IMR-90 (cell line): Measurements from ENCODE around the gene RYR3. TPM values are rescaled to one million over a fixed set of nuclear protein-coding genes. Genes with fewer than 3 reads are reported as not detected.

Experiments
- ATAC-seq: fragments of 200-7000 bp; cut with Tn5 transposase; 2 replicates; pipeline ENCODE4 v1.9.1; 2020; ENCODE audit warnings: low read depth, mild to moderate bottlenecking, moderate library complexity
- BruUV-seq: library from RNA; stranded (reverse); fragments of 400-500 nt; replicated peaks from 2 replicates; lab custom pipeline; 2021; lab: Mats Ljungman, UMichigan
- CTCF ChIA-PET: fragments of 300-600 bp; formaldehyde crosslinking; extraction: SDS; loops from one replicate; lab custom pipeline; 2021; ENCODE audit warnings: antibody characterized with exemption; lab: Yijun Ruan, JAX
- POLR2A ChIA-PET: fragments of 300-600 bp; sonication (Branson Sonifier 250); formaldehyde crosslinking; loops from one replicate; lab custom pipeline; 2022; ENCODE audit warnings: antibody characterized with exemption; ENCODE audit not compliant: unreplicated experiment; lab: Charles Lee
- DNase-seq: peaks from one replicate; pipeline ENCODE4 v3.0.0; 2013
- H2AFZ ChIP-seq: replicated peaks from 2 replicates; pipeline ENCODE3; 2013; ENCODE audit warnings: low read length, mild to moderate bottlenecking; ENCODE audit not compliant: poor library complexity
- H2AK5ac ChIP-seq: 2 replicates; pipeline ENCODE4 v1.6.1; 2013; ENCODE audit warnings: low read depth, low read length, inconsistent platforms
- H2AK9ac ChIP-seq: replicated peaks from 2 replicates; pipeline ENCODE3; 2013; ENCODE audit warnings: mild to moderate bottlenecking, low read depth, low read length, moderate library complexity; ENCODE audit not compliant: poor library complexity
- H2BK120ac ChIP-seq: 2 replicates; pipeline ENCODE4 v1.6.1; 2013; ENCODE audit warnings: low read depth, low read length, inconsistent platforms
- H2BK15ac ChIP-seq: 3 replicates; pipeline ENCODE4 v1.6.1; 2013; ENCODE audit warnings: low read depth, low read length, inconsistent platforms
- H2BK20ac ChIP-seq: 2 replicates; pipeline ENCODE4 v1.6.1; 2013; ENCODE audit warnings: low read depth, mild to moderate bottlenecking, inconsistent platforms, low read length, moderate library complexity
- H2BK5ac ChIP-seq: 2 replicates; pipeline ENCODE4 v1.6.1; 2013; ENCODE audit warnings: mild to moderate bottlenecking, low read depth, low read length, inconsistent platforms; ENCODE audit not compliant: poor library complexity, severe bottlenecking
- H3K14ac ChIP-seq: replicated peaks from 2 replicates; pipeline ENCODE4 v1.6.1; 2013; ENCODE audit warnings: low read depth, low read length, inconsistent platforms
- H3K18ac ChIP-seq: 2 replicates; pipeline ENCODE4 v1.6.1; 2013; ENCODE audit warnings: low read depth, low read length, control low read depth
- H3K23ac ChIP-seq: 2 replicates; pipeline ENCODE4 v1.6.1; 2013; ENCODE audit warnings: low read depth, low read length, inconsistent platforms
- H3K27ac ChIP-seq: 2 replicates; pipeline ENCODE4 v1.5.1; 2013; ENCODE audit warnings: mild to moderate bottlenecking, control low read depth, low read length; ENCODE audit not compliant: insufficient read depth
- H3K27me3 ChIP-seq: 2 replicates; pipeline ENCODE4 v1.6.1; 2013; ENCODE audit warnings: low read length; ENCODE audit not compliant: control insufficient read depth, insufficient read depth
- H3K36me3 ChIP-seq: 2 replicates; pipeline ENCODE4 v1.6.1; 2013; ENCODE audit warnings: low read length, mixed read lengths; ENCODE audit not compliant: control insufficient read depth, insufficient read depth
- H3K4ac ChIP-seq: 2 replicates; pipeline ENCODE4 v1.6.1; 2013; ENCODE audit warnings: low read depth, low read length, inconsistent platforms
- H3K4me1 ChIP-seq: 2 replicates; pipeline ENCODE4 v1.6.1; 2013; ENCODE audit warnings: low read length, mixed read lengths; ENCODE audit not compliant: control insufficient read depth, insufficient read depth
- H3K4me2 ChIP-seq: 2 replicates; pipeline ENCODE4 v1.6.1; 2013; ENCODE audit warnings: low read depth, mild to moderate bottlenecking, control low read depth, low read length, moderate library complexity
- H3K4me3 ChIP-seq: 2 replicates; pipeline ENCODE4 v1.5.1; 2013; ENCODE audit warnings: low read depth, mild to moderate bottlenecking, control low read depth, low read length, moderate library complexity; ENCODE audit not compliant: insufficient read depth
- H3K56ac ChIP-seq: 2 replicates; pipeline ENCODE4 v1.6.1; 2013; ENCODE audit warnings: low read length, inconsistent platforms; ENCODE audit not compliant: insufficient read depth; ENCODE audit errors: extremely low read depth
- H3K79me1 ChIP-seq, 2 experiments: 2 replicates each; pipeline ENCODE4 v1.6.1; 2013; ENCODE audit warnings: low read length in 2 of 2, inconsistent platforms in 1 of 2, low read depth in 1 of 2
- H3K9ac ChIP-seq: 2 replicates; pipeline ENCODE4 v1.6.1; 2013; ENCODE audit warnings: low read depth, low read length, control low read depth
- H3K9me1 ChIP-seq: 2 replicates; pipeline ENCODE4 v1.6.1; 2013; ENCODE audit warnings: low read length, inconsistent platforms; ENCODE audit not compliant: insufficient read depth
- H3K9me3 ChIP-seq: 2 replicates; pipeline ENCODE4 v1.6.1; 2013; ENCODE audit warnings: low read length; ENCODE audit not compliant: control insufficient read depth, insufficient read depth
- H4K20me1 ChIP-seq: 2 replicates; pipeline ENCODE4 v1.6.1; 2013; ENCODE audit warnings: low read length, inconsistent platforms; ENCODE audit not compliant: insufficient read depth
- H4K5ac ChIP-seq: 2 replicates; pipeline ENCODE4 v1.6.1; 2013; ENCODE audit warnings: mild to moderate bottlenecking, low read depth, low read length, control low read depth
- H4K8ac ChIP-seq, 2 experiments: 2 replicates each; pipeline ENCODE4 v1.6.1; 2013; ENCODE audit warnings: low read depth in 2 of 2, low read length in 2 of 2, control low read depth in 1 of 2, inconsistent platforms in 1 of 2
- H4K91ac ChIP-seq: 2 replicates; pipeline ENCODE4 v1.6.1; 2013; ENCODE audit warnings: low read depth, low read length, inconsistent platforms; ENCODE audit not compliant: insufficient read depth
- CHD1 ChIP-seq: IDR thresholded peaks from 2 replicates; pipeline ENCODE4 v1.6.1; 2012; ENCODE audit warnings: low read depth, low read length, improper control_type of control experiment
- CTCF ChIP-seq: conservative IDR thresholded peaks from 2 replicates; pipeline ENCODE4 v1.5.1; 2012; ENCODE audit warnings: mild to moderate bottlenecking, low read depth, low read length, improper control_type of control experiment
- MXI1 ChIP-seq: IDR thresholded peaks from 2 replicates; pipeline ENCODE4 v1.6.1; 2012; ENCODE audit warnings: low read depth, mild to moderate bottlenecking, low read length, moderate library complexity, borderline replicate concordance
- RFX5 ChIP-seq: IDR thresholded peaks from 2 replicates; pipeline ENCODE4 v1.8.0; 2012; ENCODE audit warnings: low read depth, mild to moderate bottlenecking, low read length, moderate library complexity
- WGBS, 2 experiments: methylation state at CpG; one replicate each; pipeline versions ENCODE4 v1.1.5 to v1.1.7; 2013; ENCODE audit warnings: missing lambda C conversion rate in 2 of 2; ENCODE audit not compliant: insufficient read length in 1 of 2; ENCODE audit errors: extremely low coverage in 2 of 2; 5-methylcytosine and 5-hydroxymethylcytosine counted together
- dilution Hi-C: fragments of 300-500 bp; cut with HindIII; formaldehyde crosslinking; loops from one replicate; pipeline ENCODE4 v1.14.3; 2018; ENCODE audit warnings: low sequenced_read_pairs; ENCODE audit not compliant: unreplicated experiment
- in situ Hi-C: fragments of 300-500 bp; cut with MboI; formaldehyde crosslinking; loops from 3 replicates; pipeline ENCODE4 v1.14.3; 2019; ENCODE audit warnings: low sequenced_read_pairs, inconsistent platforms, mixed read lengths
- intact Hi-C: fragments of 100-400 bp; cut with micrococcal nuclease; formaldehyde crosslinking; loops from 2 replicates; pipeline ENCODE4 v1.10.0; 2022
- polyA plus RNA-seq, 3 experiments: library from polyadenylated mRNA; depleted of rRNA; stranded (reverse); fragments of >200 nt; gene quantifications; 2 replicates each; pipeline ENCODE4 v1.2.3, GENCODE V29; 2012; ENCODE audit warnings: low replicate concordance in 1 of 3
- total RNA-seq: library from RNA; depleted of rRNA; stranded (reverse); fragments of >200 nt; gene quantifications from 2 replicates; pipeline ENCODE4 v1.2.3, GENCODE V29; 2012

The RYR3 gene
- total and polyA plus RNA-seq, 2 of the 4 experiments (the other 2 are of a cell fraction), result 0.18 TPM; not detected in 1

DNA sequence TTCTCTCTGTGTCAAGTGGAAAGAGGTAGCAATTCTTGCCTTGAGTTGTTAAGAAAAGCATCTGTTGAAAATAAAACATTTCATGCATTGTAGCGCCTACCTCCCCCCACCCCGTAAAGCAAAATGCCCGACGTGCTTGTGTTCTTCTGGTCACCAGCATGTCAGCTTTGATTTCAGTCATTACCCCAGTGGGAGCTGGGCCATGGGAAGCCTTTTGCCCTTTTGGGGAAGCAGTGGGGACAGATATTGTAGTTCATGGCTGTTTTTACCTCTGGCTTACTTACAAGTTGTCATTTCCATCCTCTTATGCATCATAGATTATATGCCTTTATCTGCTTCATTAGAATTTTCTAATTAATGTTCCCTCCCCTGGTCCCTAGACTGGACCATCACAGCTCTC is 328.7 kb downstream of the RYR3 start:
- Histone ChIP-seq H2BK5ac (no peak overlapping the region), H3K9me3 (no peaks in the 10 kb centered on the region), H3K4me2 (no peak overlapping the region), H3K79me1 (no peaks in the 10 kb centered on the region), H2BK20ac (no peak overlapping the region), H3K56ac (no peak overlapping the region), H2AK9ac (no peak overlapping the region), H3K4ac (no peak overlapping the region), H2BK120ac (no peak overlapping the region), H4K5ac (no peak overlapping the region), H3K36me3 (no peaks in the 10 kb centered on the region), H2AFZ (no peak overlapping the region), H3K9me1 (no peaks in the 10 kb centered on the region), H3K4me3 (no peak overlapping the region), H4K8ac (no peak overlapping the region), H4K91ac (no peak overlapping the region), H3K9ac (no peak overlapping the region), H4K20me1 (no peaks in the 10 kb centered on the region), H3K18ac (no peak overlapping the region), H3K27ac (no peak overlapping the region), H3K27me3 (peaks cover 6% of the 10 kb centered on the region), H3K23ac (no peak overlapping the region), H2AK5ac (no peak overlapping the region), H3K4me1 (no peaks in the 10 kb centered on the region), H2BK15ac (no peak overlapping the region), H3K14ac (no peak overlapping the region)
- in situ Hi-C loops, result no loop called here
- ATAC-seq (no peak), DNase-seq (no peak)
- intact Hi-C loops, result no loop called here
- CTCF ChIA-PET, result no interaction called here
- POLR2A ChIA-PET, result no interaction called here
- dilution Hi-C loops, result no loop called here
- TF ChIP-seq CHD1 (no peak), CTCF (no peak), RFX5 (no peak), MXI1 (no peak)
- WGBS, 2 experiments, result no CpG with 5 or more reads among the region's 4 CpGs
- BruUV-seq, result no TSS peak
